Measurements from ENCODE around the gene PCDHB15.

PCDHB15 gene

GRCh38 chr5:141298376-141298775, 53.2 kb downstream of the PCDHB15 start:
- no peak overlapping the region for H3K4me3 ChIP-seq (ENCODE audit: low read depth in 1 of 2, low read length in 2 of 2)
- no peaks in the 10 kb centered on the region for H3K79me2 ChIP-seq (ENCODE audit: insufficient read depth, low read length)
- DNase-seq (no peak), ATAC-seq (ENCODE audit: insufficient read depth, low read depth) (no peak)
- no peaks in the 10 kb centered on the region for H3K36me3 ChIP-seq (ENCODE audit: insufficient read depth, low read length)
- H3K9me3 ChIP-seq (ENCODE audit: insufficient read depth, low read length, severe bottlenecking): peaks cover 5% of the 10 kb centered on the region
- no peak overlapping the region for H2AFZ ChIP-seq (ENCODE audit: low read depth, low read length)
- H3K4me2 ChIP-seq (ENCODE audit: insufficient read depth, low read length): no peak overlapping the region
- H3K9ac ChIP-seq (ENCODE audit: low read depth, low read length): no peak overlapping the region
- TF ChIP-seq, protein P1, sequence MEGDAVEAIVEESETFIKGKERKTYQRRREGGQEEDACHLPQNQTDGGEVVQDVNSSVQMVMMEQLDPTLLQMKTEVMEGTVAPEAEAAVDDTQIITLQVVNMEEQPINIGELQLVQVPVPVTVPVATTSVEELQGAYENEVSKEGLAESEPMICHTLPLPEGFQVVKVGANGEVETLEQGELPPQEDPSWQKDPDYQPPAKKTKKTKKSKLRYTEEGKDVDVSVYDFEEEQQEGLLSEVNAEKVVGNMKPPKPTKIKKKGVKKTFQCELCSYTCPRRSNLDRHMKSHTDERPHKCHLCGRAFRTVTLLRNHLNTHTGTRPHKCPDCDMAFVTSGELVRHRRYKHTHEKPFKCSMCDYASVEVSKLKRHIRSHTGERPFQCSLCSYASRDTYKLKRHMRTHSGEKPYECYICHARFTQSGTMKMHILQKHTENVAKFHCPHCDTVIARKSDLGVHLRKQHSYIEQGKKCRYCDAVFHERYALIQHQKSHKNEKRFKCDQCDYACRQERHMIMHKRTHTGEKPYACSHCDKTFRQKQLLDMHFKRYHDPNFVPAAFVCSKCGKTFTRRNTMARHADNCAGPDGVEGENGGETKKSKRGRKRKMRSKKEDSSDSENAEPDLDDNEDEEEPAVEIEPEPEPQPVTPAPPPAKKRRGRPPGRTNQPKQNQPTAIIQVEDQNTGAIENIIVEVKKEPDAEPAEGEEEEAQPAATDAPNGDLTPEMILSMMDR (IDR thresholded peaks at IDR 0.05; ENCODE audit: borderline replicate concordance, extremely low read depth, low read length, poor library complexity, severe bottlenecking): no peak
- no peak for TF ChIP-seq EZH2 (IDR thresholded peaks at IDR 0.05; ENCODE audit: borderline replicate concordance, low read depth, low read length, severe bottlenecking)
- no peaks in the 10 kb centered on the region for H3K4me1 ChIP-seq (ENCODE audit: insufficient read depth, low read length)
- no peaks in the 10 kb centered on the region for H4K20me1 ChIP-seq (ENCODE audit: insufficient read depth, low read length)
- no peaks in the 10 kb centered on the region for H3K27me3 ChIP-seq (ENCODE audit: insufficient read depth, low read length, poor library complexity)
- H3K27ac ChIP-seq (ENCODE audit: low read length): no peak overlapping the region
